Activated T-cell treated with anti-CD3 and anti-CD28 coated beads for 1 hour (primary cell): Measurements from ENCODE around the gene KLK6.
"Not testable (repeated sequence)": the region's sequence is repeated elsewhere in the genome, so short reads cannot be mapped to it uniquely, and the experiment has no call there.

Source experiments
- DNase-seq: peaks from one replicate; pipeline ENCODE4 v3.0.0-alpha.2; 2020; ENCODE audit warnings: low read depth

Gene KLK6

DNA sequence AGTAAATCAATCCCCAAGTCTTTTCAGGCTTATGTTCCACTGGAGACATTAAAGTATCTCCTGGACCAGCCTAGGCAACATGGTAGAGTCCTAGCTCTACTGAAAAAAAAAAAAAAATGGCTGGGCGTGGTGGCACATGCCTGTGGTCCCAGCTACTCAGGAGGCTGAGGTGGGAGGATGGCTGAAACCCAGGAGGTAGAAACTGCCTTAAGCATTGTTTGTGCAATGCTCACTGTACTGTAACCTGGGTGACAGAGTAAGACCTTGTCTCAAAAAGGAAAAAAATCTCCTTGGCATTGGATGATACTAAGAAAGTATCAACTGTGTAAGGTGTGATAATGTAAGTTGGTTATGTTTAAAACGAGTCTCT lies 23.3 kb upstream of the KLK6 start:
- no peak for DNase-seq

DNA sequence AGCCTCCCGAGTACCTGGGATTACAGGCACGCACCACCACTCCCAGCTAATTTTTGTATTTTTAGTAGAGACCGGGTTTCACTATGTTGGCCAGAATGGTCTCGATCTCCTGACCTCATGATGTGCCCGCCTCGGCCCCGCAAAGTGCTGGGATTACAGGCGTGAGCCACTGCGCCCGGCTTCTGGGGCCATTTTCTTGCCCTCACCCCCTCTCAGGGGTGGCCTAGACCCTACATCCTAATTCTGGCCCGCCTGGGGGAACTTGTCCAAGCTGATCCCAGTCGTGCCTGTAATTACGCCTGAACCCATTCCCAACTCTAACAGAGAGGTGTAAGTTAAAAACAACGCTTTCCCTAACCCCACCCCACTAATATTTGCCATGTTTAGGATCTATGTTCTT lies 15.0 kb upstream of the KLK6 start:
- DNase-seq: not testable (repeated sequence)

DNA sequence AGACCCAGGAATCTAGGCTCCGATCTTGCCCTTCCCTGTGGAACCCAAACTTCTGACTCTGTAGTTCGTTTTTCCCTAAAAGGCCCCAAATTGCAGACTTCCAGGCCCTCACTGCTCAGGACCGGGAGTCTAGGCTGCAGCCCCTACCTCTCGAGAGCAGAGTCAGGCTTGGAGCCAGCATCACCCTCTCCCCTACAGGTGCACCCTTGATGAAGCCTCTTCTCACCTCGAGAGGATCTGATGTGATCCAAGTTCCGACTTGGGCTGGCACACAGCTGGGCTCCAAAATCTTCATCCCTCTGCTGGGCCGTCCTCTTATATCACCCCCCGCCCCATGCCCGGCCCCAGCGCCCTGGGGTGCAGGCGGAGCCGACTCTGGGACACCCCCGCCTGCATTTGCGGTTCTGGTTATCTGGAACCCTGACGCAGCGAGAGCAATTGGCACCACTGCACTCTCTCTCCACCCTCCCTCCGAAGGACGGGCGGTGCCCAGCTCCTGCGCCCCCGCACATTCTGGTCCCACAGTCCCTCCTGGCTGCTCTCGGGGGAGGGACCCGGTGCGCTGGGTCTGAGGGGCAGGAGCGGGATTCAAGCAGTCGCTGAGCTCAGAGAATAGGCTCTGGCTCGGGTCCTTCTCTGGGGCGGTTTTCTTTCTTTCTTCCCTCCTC lies 14.4 kb upstream of the KLK6 start, which contains the start of gene KLK7:
TSS of gene KLK7 (minus strand) at position 293 of the 668 bp plus-strand sequence. CDS start 1,518 bp downstream, outside the sequence.
- DNase-seq: no peak

DNA sequence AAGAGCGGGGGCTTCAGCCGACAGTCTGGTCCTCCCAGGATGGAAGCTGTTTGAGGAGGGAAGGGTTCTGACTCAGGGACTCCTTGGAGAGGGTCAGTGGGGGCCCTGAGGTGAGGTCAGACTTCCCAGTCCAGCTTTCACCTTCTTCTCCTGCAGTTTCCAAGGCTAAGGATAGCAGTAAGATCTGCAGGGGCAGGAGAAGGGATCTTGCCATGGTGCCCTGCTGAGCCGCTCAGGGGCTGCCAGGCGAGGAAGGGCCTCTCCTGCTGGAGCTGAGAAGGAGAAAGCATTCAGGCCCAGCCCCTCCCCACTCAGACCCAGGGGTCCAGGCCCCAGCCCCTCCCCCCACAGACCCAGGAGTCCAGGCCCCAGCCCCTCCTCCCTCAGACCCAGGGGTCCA lies 12.8 kb upstream of the KLK6 start:
- DNase-seq: no peak

DNA sequence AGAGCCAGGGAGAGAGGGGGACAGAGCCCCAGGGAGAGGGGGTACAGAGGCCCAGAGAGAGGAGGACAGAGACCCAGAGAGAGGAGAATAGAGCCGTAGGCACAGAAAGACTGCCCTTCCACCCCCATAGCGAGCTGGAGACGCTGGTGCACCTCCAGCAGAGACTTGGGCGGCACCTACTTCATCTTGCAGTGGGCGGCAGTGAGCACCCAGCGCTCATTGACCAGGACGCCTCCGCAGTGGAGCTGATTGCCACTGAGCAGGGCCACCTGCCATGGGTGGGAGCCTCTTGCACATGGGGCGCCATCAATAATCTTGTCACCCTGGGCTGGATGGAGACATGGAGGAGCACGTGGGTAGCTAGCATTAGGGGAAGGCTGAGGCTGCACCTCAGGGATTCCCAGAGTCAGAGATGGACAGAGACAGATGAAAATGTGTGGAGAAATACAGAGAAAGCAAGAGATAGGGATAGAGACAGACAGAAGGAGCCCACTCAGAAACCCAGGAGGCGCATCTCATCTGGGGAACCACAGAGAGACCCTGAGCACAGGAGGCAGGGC lies 12.3 kb upstream of the KLK6 start:
- no peak for DNase-seq

DNA sequence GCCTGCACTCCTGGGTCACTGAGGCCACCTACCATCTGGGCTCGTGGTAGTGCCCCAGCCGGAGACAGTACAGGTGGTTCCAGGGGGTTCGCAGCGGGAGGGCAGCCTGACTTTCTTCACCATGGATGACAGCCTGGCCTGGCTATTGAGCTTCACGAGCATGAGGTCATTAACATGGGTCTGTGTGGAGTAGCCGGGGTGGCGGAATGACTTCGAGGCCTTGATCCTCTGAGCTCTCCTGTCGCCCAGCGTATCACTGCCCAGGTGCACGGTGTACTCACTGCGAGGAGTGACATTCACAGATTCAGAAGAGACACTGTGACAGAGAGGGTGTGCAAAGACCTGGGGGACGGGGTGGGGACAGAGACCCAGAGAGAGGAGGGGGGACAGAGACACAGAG lies 10.8 kb upstream of the KLK6 start:
- no peak for DNase-seq

DNA sequence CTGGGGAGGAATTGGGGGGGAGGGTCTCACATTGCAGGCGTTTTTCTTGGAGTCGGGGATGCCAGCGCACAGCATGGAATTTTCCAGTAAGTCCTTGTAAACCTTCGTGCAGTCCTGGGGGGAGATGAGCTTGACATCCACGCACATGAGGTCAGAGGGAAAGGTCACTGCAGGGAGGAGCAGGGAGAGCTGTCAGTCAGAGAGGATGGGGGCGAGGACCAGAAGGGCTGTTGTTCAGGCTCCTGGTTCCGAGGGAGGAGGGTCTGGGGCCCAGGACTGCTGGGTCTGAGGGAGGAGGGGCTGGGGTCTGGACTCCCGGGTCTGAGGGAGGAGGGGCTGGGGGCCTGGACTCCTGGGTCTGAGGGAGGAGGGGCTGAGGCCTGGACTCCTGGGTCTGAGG lies 10.4 kb upstream of the KLK6 start:
- no peak for DNase-seq

DNA sequence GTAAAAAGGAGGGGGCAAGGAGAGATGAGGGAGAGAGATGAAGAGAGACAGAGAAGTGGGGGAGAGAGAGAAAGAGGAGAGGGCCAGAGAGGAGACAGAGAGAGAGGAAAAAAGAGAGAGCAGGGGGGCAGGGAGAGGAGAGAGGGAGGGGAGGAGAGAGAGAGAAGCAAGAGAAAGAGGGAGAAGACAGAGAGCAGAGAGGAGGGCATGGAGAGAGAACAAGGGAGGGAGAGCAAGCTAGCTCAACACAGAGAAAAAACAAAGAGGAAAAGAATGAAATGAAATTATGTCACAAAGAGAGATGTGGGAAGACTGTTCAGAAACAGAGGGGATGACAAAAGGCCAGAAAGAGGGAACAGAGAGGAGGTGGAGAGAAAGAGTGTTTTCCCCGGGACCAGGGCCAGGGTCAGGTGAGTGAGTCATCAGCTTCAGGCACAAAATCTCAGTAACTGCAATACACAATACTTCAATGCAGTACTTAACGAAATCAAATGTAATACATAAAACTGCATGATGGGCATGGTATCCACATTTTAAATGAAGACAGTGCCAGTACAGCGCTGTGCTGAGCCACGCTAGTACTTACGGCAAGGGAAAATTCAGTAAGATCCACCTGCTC lies 9.5 kb upstream of the KLK6 start:
- DNase-seq: no peak

DNA sequence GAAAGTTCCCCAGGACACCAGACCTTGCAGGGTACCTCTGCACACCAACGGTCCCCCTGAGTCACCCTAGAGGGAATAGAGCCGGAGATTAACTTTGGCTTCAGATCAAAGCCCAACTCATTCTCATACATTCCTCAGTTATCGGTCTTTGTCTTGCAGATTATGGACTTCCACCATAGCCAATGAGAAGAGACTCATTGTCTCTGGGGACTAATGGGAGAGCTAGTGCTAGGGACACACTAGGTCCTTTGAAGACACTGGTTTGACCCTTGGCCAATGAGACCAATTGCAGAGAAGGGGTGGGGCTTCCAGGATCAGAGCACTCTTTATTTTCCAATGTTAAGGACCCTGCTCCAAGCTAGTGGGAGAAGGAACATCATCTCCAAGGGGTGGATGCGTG lies 8.2 kb upstream of the KLK6 start:
- no peak for DNase-seq

DNA sequence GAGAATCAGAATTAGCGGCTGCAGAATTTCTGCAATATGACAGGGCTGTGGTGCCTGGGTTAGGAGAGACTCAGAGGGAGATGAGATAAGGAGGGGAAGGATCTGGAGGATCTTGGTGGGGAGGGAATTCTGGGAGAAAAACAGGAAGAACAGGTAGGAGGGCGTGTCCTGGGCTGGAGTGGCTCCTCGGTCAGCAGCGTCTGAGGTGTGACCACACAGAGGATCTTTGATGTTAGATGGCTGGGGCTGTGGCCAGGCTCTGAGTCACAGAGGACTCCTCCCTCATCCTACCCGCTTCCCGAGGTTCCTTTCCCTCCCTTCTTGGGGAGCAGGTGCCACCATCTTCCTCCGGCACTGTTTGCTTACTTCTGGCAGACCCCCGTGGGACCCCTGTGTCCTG lies 6.4 kb upstream of the KLK6 start:
- no peak for DNase-seq

DNA sequence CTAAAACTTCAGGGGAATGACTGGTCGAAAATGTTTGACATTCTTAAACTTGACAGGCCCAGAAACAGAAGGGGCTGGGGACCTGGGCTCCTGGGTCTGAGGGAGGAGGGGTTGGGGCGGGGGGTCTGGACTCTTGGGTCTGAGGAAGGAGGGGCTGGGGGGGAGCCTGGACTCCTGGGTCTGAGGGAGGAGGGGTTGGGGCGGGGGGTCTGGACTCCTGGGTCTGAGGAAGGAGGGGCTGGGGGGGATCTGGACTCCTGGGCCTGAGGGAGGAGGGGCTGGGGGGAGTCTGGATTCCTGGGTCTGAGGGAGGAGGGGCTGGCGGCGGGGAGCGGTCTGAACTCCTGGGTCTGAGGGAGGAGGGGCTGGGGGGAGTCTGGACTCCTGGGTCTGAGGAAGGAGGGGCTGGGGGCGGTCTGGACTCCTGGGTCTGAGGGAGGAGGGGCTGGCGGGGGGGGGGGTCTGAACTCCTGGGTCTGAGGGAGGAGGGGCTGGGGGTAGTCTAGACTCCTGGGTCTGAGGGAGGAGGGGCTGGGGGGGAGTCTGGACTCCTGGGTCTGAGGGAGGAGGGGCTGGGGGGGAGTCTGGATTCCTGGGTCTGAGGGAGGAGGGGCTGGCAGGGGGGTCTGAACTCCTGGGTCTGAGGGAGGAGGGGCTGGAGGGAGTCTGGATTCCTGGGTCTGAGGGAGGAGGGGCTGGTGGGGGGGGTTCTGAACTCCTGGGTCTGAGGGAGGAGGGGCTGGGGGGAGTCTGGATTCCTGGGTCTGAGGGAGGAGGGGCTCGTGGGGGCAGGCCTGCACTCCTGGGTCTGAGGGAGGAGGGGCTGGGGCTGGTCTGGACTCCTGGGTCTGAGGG lies 5.5 kb upstream of the KLK6 start:
- DNase-seq: no peak

DNA sequence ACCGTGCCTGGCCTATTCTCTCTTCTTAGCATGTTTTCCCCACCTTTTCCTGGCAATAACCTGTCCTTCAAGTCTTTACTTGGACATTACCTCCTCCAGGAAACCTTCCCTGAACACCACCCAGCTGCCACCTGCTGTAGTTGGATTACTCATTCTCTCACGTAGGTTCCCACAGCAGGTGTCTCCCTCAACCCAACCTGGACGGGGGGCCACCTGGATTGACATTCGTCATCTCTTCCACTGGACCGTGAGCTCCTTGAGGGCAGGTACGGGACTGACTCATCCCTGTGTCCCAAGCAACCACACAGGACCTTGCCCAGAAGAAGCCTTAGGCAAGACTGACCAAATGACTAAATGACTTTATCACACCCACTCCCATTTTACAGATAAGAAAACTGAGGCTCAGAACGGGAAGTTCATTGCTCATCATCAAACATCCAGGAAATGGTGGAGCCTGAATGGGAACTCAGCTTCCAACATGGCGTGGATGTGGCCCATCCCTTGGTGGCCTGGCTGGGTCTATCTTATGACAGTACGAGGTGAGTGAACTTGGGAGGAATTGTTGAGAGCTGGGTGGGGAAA lies 3.5 kb upstream of the KLK6 start:
- DNase-seq: no peak

DNA sequence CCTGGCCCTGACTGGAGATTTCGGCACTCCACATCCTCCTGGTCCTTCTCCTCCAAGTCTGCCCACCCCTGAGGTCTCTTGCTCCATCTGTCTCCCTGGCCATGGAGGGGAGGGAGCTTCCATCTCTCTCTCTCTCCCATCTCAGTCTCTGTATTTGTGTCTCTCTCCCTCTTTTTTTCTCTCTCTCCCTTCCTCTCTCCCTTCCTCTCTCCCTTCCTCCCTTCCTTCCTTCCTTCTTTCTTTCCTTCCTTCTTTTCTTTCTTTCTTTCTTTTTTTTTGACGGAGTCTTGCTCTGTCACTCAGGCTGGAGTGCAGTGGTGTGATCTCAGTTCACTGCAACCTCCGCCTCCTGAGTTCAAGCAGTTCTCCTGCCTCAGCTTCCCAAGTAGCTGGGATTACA lies 419 bp upstream of the KLK6 start:
- DNase-seq: not testable (repeated sequence)

DNA sequence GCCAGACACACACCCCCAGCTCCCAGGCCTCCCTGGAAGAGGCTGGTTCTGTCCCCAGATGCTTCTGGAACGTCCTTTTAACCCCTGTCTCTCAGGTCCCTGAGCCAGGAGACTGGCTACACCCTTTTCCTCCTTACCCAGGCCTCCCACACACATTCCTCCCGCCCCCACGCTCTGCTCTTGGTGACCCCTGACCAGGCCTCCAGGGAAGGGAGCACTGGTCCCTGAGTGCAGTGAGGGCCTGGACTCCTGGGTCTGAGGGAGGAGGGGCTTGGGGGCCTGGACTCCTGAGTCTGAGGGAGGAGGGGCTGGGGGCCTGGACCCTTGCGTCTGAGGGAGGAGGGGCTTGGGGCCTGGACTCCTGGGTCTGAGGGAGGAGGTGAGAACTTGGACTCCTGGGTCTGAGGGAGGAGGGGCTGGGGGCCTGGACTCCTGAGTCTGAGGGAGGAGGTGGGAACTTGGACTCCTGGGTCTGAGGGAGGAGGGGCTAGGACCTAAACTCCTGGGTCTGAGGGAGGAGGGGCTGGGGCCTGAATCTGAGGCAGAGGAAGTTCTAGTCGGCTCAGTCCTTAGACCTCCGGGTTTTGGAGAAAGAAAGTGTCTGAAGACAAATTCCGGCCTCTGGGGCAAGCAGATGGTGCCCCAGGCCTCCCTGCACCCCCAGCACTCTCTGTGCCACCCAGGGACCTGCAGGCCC lies 527 bp downstream of the KLK6 start:
- no peak for DNase-seq

DNA sequence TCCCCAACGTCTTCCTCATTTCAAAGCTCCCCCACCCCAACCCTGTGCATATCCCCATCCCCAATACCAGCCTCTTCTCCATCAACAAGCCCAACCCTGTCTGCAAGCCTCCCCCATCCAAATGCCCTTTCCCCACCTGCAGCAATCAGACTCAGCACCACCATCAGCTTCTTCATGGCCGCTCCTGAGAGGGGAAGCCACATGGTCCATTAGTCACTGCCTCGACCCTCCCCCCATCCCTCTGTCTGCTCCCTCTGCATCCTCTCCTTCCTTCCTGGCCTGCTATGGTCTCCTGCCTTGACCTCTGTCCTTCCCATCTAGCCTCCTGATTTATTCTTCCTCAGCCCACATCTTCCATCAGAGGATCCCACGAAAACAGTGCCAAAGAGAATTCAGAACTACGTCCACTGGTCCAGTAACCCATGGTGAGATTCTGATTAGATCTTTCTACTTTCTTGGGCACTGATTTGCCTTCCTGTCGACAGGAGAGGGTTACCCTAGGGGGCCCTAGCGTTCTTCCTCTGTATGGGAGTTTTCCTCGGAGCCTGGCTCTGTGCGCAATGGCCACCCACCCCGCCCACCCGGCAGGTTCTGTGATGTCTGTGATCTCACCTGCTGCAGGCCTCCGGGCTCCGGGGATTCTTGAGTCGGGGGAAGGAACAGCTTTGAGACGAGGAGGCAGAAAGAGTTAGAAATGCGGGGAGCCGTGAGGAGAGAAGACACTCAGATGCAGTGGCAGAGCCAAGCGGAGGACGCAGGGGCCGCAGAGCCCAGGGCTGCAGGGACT lies 1.3 kb downstream of the KLK6 start:
- no peak for DNase-seq

DNA sequence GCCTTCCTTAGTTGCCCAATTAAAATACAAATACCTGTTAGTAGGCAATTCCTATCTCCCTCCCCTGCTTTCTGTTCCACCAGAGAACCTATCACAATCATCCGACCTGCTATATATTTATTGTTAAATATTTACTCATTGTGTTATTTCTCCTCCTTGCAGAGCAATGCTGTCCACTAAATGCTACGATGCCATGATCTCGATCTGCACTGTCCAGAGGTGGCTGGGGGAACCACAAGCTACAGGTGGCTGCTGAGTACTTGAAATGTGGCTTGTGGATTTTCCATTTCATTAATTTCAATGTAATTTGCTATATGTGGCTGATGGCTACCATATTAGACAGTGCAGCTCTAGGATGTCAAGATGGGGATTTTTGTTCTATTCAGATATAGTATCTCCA lies 5.1 kb downstream of the KLK6 start:
- no peak for DNase-seq

DNA sequence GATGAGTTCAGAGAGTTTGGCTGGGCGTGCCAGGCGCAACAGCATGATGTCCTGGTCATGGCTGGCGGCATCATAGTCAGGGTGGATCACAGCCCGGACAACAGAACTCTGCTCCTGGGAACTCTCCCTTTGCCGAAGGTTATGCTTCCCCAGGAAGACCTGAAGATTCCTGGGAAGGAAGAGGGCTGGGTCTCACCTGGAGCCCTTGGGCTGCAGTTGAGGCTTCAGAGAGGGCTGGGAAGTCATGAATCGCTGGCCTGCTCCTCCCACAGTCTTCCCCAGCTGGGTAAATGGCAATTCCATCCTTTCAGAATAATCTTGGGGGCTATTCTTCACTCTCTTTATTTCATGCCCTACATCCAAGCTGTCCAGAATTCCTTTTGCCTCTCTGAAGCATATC lies 6.0 kb downstream of the KLK6 start:
- DNase-seq: no peak

DNA sequence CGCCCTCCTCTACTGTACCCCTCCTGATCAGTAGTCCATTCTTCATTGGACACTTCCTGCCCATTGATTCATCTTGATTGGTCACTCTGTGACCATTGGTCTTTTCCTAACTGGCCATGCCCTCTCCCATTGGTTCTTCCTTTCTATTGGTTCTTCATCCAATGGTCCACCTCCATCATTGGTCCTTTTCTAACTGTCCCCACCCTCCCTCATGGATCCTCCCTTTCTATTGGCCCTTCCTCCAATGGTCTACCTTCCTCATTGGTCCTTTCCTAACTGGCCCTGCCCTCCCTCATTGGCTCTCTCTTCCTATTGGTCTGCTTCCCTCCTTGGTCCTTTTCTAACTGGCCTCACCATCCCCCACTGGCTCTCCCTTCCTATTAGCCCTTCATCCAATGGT lies 7.1 kb downstream of the KLK6 start:
- DNase-seq: no peak

DNA sequence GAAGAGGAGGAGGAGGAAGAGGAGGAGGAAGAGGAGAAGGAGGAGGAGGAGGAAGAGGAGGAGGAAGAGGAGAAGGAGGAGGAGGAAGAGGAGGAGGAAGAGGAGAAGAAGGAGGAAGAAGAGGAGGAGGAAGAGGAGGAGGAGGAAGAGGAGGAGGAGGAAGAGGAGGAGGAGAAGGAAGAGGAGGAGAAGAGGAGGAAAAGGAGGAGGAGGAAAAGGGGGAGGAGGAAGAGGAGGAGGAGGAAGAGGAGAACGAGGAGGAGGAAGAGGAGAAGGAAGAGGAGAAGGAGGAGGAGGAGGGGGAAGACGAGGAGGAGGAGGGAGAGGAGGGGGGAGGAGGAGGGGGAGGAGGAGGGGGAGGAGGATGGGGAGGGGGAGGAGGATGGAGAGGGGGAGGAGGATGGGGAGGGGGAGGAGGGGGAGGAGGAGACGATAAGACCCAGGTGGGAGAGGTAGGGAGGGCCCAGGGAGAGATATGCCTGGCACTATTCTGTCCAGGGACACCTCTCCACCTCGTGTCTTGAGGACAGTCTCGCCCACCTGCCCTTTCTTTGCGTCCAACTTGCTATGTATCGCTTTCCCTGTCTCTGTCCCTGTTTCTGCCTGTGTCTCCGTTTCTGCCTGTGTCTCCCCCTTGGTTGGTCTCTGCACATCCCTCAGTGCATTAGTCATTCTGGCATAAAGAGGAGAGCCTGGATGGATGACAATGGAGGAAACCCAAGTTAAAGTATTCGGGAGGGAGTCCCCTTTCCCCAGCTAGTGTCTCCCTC lies 9.5 kb downstream of the KLK6 start:
- no peak for DNase-seq

DNA sequence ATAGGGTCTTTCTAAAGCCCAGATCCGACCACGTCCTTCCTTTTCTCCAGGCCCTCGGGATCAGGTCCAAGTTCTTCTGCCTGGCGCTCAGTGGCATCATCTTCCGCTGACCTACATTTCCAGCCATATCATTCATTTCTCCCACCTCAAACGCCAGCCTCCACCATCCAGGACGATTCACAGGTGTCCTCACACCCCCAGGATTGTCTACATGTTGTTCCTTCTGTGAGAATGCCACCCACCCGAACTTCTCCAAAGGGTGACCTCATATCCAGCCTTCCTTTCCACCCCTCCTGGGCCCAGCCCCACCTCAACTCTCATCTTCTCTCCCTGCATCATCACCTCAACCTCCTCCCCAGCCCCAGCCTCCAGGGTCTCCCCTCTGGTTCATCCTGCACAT lies 11.8 kb downstream of the KLK6 start:
- DNase-seq: no peak
